Keratinocyte (primary cell): ENCODE results near the gene SLC4A5. TPM values are rescaled to one million over a fixed set of nuclear protein-coding genes. Genes with fewer than 3 reads are reported as not detected.

ENCODE experiments used
- DNase-seq: peaks from one replicate; pipeline ENCODE4 v3.0.0-alpha.2; 2011; ENCODE audit warnings: low read depth, missing footprints, low spot score
- FAIRE-seq: peaks from 2 replicates; lab custom pipeline; 2011; peaks lifted over from hg19 to GRCh38; lab: Jason Lieb, UNC
- H2AFZ ChIP-seq: 2 replicates; pipeline ENCODE4 v1.6.0; 2012; ENCODE audit warnings: low read length, control low read depth, inconsistent platforms; ENCODE audit not compliant: control insufficient read depth
- H3K27ac ChIP-seq: 2 replicates; pipeline ENCODE4 v1.5.1; 2011; ENCODE audit warnings: low read length; ENCODE audit not compliant: control insufficient read depth, insufficient read depth
- H3K27me3 ChIP-seq: 3 replicates; pipeline ENCODE4 v1.6.0; 2011; ENCODE audit warnings: low read length; ENCODE audit not compliant: control insufficient read depth, insufficient read depth; ENCODE audit errors: extremely low read depth
- H3K36me3 ChIP-seq, 2 experiments: 2 replicates in 1 of 2; 3 replicates in 1 of 2; pipeline ENCODE4 v1.5.1; 2011; ENCODE audit warnings: low read length in 2 of 2, mild to moderate bottlenecking in 1 of 2; ENCODE audit not compliant: control insufficient read depth in 2 of 2, insufficient read depth in 2 of 2; ENCODE audit errors: extremely low read depth in 1 of 2
- H3K4me1 ChIP-seq: 3 replicates; pipeline ENCODE4 v1.5.1; 2011; ENCODE audit warnings: low read length; ENCODE audit not compliant: control insufficient read depth, insufficient read depth; ENCODE audit errors: extremely low read depth
- H3K4me2 ChIP-seq: 3 replicates; pipeline ENCODE4 v1.6.0; 2011; ENCODE audit warnings: low read depth, low read length; ENCODE audit not compliant: control insufficient read depth, insufficient read depth; ENCODE audit errors: extremely low read depth
- H3K4me3 ChIP-seq, 3 experiments: fragments of 200-600 bp in 1 of 3; sonication (generic) in 1 of 3; 2 replicates in 2 of 3; 3 replicates in 1 of 3; pipeline ENCODE4 v1.5.1; 2011 to 2016; ENCODE audit warnings: low read length in 3 of 3, mild to moderate bottlenecking in 3 of 3, control low read depth in 2 of 3, inconsistent platforms in 1 of 3, low read depth in 1 of 3, mixed read lengths in 1 of 3, mixed run types in 1 of 3, moderate library complexity in 1 of 3; ENCODE audit not compliant: control insufficient read depth in 2 of 3, insufficient read depth in 2 of 3; ENCODE audit errors: extremely low read depth in 1 of 3
- H3K79me2 ChIP-seq: 2 replicates; pipeline ENCODE4 v1.6.0; 2012; ENCODE audit warnings: low read length; ENCODE audit not compliant: control insufficient read depth, insufficient read depth
- H3K9ac ChIP-seq: 3 replicates; pipeline ENCODE4 v1.6.0; 2011; ENCODE audit warnings: low read length; ENCODE audit not compliant: control insufficient read depth, insufficient read depth; ENCODE audit errors: extremely low read depth
- H3K9me1 ChIP-seq: 3 replicates; pipeline ENCODE4 v1.6.0; 2011; ENCODE audit warnings: low read length; ENCODE audit not compliant: control insufficient read depth, insufficient read depth; ENCODE audit errors: extremely low read depth
- H3K9me3 ChIP-seq: 2 replicates; pipeline ENCODE4 v1.5.1; 2012; ENCODE audit warnings: low read depth, low read length; ENCODE audit not compliant: control insufficient read depth
- H4K20me1 ChIP-seq: 3 replicates; pipeline ENCODE4 v1.6.0; 2011; ENCODE audit warnings: low read length; ENCODE audit not compliant: control insufficient read depth, insufficient read depth; ENCODE audit errors: extremely low read depth
- EZH2 ChIP-seq: IDR thresholded peaks from one replicate; pipeline ENCODE4 v1.6.1; 2012; ENCODE audit warnings: inconsistent platforms, mild to moderate bottlenecking, low read length, moderate library complexity
- dilution Hi-C: fragments of 300-500 bp; cut with MboI; formaldehyde crosslinking; loops from one replicate; pipeline ENCODE4 v1.7.0; 2020; ENCODE audit warnings: low sequenced_read_pairs; ENCODE audit not compliant: extremely low pct_ligation_motif_present
- polyA plus RNA-seq, 5 experiments: library from polyadenylated mRNA; depleted of rRNA in 3 of 5; stranded (reverse) in 3 of 5; stranded (forward) in 1 of 5; unstranded in 1 of 5; fragments of >200 nt; gene quantifications; 1 replicate in 1 of 5; 2 replicates in 3 of 5; 3 replicates in 1 of 5; pipeline versions ENCODE4 v1.2.1 to v1.2.3, GENCODE V29; 2011 to 2012; ENCODE audit warnings: missing spikeins in 2 of 5, low read depth in 1 of 5, low replicate concordance in 1 of 5
- TF ChIP-seq, protein P1 (sequence below), 3 experiments: IDR thresholded peaks in 1 of 3; conservative IDR thresholded peaks in 1 of 3; optimal IDR thresholded peaks in 1 of 3; 2 replicates in 2 of 3; 3 replicates in 1 of 3; pipeline versions ENCODE3 to v1.5.1; 2011; ENCODE audit warnings: low read length in 3 of 3, mild to moderate bottlenecking in 3 of 3, moderate library complexity in 2 of 3, control low read depth in 1 of 3, inconsistent platforms in 1 of 3; ENCODE audit not compliant: insufficient read depth in 2 of 3; ENCODE audit errors: extremely low read depth in 1 of 3

SLC4A5 gene
- polyA plus RNA-seq, 1 donor (not counting 4 experiments of a cell fraction or from before 2014, with no cell fraction given), result 0.22 TPM

DNA sequence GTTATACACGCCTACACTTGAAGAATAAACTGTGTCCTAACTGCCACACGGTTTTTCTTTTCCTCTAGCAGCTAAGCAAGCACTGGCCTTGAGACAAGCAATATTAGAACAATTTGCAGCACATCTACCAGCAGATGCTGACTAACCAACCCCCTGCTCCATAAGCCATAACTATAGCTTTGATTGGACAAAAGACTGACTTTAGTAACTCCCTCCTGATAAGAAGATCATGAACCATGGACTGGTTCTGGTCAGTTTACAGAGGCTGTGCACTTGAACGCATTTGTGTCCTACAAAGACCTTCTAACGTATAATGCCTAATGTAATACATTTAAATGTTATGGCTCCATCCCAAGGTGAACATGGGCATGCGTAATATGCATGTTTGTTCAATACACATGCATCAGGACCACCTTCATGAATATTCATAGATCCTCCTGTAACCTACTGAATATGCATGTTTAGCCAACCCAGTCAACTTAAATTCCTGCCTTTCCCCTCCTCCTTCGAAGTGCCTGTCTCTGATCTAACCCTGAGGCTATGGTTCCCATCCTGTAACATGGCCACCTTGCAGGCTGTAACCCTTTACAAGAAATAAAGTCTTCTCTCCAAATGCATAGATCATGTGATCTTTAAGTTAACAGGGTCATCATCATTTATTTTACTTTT lies 26.5 kb downstream of the SLC4A5 start:
- H3K9me3 ChIP-seq, result no peaks in the 10 kb centered on the region
- no peaks in the 10 kb centered on the region for H3K36me3 ChIP-seq
- H3K27me3 ChIP-seq, result no peaks in the 10 kb centered on the region
- dilution Hi-C loops, result no loop called here
- H3K4me2 ChIP-seq, result no peak overlapping the region
- FAIRE-seq (no peak), DNase-seq (no peak)
- no peaks in the 10 kb centered on the region for H3K4me1 ChIP-seq
- TF ChIP-seq, protein P1, sequence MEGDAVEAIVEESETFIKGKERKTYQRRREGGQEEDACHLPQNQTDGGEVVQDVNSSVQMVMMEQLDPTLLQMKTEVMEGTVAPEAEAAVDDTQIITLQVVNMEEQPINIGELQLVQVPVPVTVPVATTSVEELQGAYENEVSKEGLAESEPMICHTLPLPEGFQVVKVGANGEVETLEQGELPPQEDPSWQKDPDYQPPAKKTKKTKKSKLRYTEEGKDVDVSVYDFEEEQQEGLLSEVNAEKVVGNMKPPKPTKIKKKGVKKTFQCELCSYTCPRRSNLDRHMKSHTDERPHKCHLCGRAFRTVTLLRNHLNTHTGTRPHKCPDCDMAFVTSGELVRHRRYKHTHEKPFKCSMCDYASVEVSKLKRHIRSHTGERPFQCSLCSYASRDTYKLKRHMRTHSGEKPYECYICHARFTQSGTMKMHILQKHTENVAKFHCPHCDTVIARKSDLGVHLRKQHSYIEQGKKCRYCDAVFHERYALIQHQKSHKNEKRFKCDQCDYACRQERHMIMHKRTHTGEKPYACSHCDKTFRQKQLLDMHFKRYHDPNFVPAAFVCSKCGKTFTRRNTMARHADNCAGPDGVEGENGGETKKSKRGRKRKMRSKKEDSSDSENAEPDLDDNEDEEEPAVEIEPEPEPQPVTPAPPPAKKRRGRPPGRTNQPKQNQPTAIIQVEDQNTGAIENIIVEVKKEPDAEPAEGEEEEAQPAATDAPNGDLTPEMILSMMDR (optimal IDR thresholded peaks at IDR 0.05 in 1 of 3, IDR thresholded peaks at IDR 0.05 in 1 of 3, conservative IDR thresholded peaks at IDR 0.05 in 1 of 3; ENCODE audit: extremely low read depth in 1 of 3, insufficient read depth in 2 of 3, low read length in 3 of 3), result no peak
- TF ChIP-seq EZH2, result no peak
- no peaks in the 10 kb centered on the region for H3K9me1 ChIP-seq
- no peak overlapping the region for H3K4me3 ChIP-seq
- no peak overlapping the region for H3K9ac ChIP-seq
- no peaks in the 10 kb centered on the region for H3K79me2 ChIP-seq
- no peak overlapping the region for H2AFZ ChIP-seq
- no peaks in the 10 kb centered on the region for H4K20me1 ChIP-seq
- no peak overlapping the region for H3K27ac ChIP-seq

DNA sequence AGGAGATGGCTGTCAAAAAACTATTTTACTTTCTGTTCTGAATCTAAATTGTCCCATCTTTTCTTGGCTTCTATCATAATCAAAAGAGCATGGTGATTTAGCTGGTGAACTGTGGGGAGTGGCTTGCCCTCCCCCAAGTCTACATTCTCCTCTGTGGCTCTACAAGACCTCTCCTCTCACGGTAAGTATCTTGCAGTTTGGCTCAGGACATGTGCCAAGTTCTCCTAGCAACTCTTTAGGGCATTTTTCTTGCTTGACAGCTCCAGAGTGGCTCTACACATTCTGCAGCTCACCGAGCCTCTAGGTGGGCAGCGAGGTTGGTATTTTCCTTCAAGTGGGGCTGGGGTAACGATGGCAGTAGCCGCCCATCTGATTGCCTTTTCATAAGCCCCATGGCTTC lies 29.1 kb downstream of the SLC4A5 start:
- H3K27ac ChIP-seq, result no peak overlapping the region
- no peak overlapping the region for H2AFZ ChIP-seq
- no peak overlapping the region for H3K4me2 ChIP-seq
- H3K27me3 ChIP-seq, result no peaks in the 10 kb centered on the region
- dilution Hi-C loops, result no loop called here
- DNase-seq (no peak), FAIRE-seq (no peak)
- H3K4me3 ChIP-seq, result no peak overlapping the region
- no peaks in the 10 kb centered on the region for H3K9me3 ChIP-seq
- TF ChIP-seq, protein P1 (optimal IDR thresholded peaks at IDR 0.05 in 1 of 3, IDR thresholded peaks at IDR 0.05 in 1 of 3, conservative IDR thresholded peaks at IDR 0.05 in 1 of 3; ENCODE audit: extremely low read depth in 1 of 3, insufficient read depth in 2 of 3, low read length in 3 of 3), result no peak
- no peak for TF ChIP-seq EZH2
- no peaks in the 10 kb centered on the region for H3K36me3 ChIP-seq
- H3K9ac ChIP-seq, result no peak overlapping the region
- no peaks in the 10 kb centered on the region for H3K9me1 ChIP-seq
- no peaks in the 10 kb centered on the region for H3K79me2 ChIP-seq
- no peaks in the 10 kb centered on the region for H4K20me1 ChIP-seq
- H3K4me1 ChIP-seq, result no peaks in the 10 kb centered on the region
